GM19239 (cell line): Measurements from ENCODE around the gene THBD.

ENCODE experiments used
- DNase-seq: peaks from one replicate; pipeline ENCODE4 v3.0.0; 2011; ENCODE audit warnings: low spot score; ENCODE audit not compliant: insufficient read length
- FAIRE-seq: peaks from 2 replicates; lab custom pipeline; 2011; peaks lifted over from hg19 to GRCh38; lab: Jason Lieb, UNC

Gene THBD

GRCh38 chr20:23063581-23063980, 14.1 kb upstream of the THBD start:
- FAIRE-seq, result no peak
- no peak for DNase-seq

- FAIRE-seq (no peak), DNase-seq (no peak)
Observed at GRCh38 chr20:23063168-23063567, 13.7 kb upstream of the THBD start.

- DNase-seq, result no peak
- no peak for FAIRE-seq
Observed at GRCh38 chr20:23062632-23063031, 13.2 kb upstream of the THBD start.

GRCh38 chr20:23061734-23062561, 12.5 kb upstream of the THBD start:
- no peak for DNase-seq
- FAIRE-seq, result no peak

- no peak for FAIRE-seq
Observed at GRCh38 chr20:23061262-23061661, 11.8 kb upstream of the THBD start.

GRCh38 chr20:23060629-23061028, 11.2 kb upstream of the THBD start:
- DNase-seq (no peak), FAIRE-seq (no peak)

More at GRCh38 chr20:23061262-23061661, 11.8 kb upstream of the THBD start:
- no peak for DNase-seq

GRCh38 chr20:23059846-23060245, 10.4 kb upstream of the THBD start:
- FAIRE-seq, result no peak
- DNase-seq, result no peak

GRCh38 chr20:23059001-23059400, 9.5 kb upstream of the THBD start:
- FAIRE-seq (no peak), DNase-seq (no peak)

- DNase-seq, result no peak
- no peak for FAIRE-seq
Observed at GRCh38 chr20:23058240-23058639, 8.8 kb upstream of the THBD start.

GRCh38 chr20:23052904-23053303, 3.4 kb upstream of the THBD start:
- DNase-seq, result no peak
- no peak for FAIRE-seq

- no peak for DNase-seq
- FAIRE-seq, result no peak
Observed at GRCh38 chr20:23050847-23051627, 1.6 kb upstream of the THBD start.

- no peak for FAIRE-seq
- no peak for DNase-seq
Observed at GRCh38 chr20:23050076-23050838, 785 bp upstream of the THBD start.

GRCh38 chr20:23048283-23049200, 930 bp downstream of the THBD start:
- FAIRE-seq (no peak), DNase-seq (no peak)

- FAIRE-seq, result no peak
- no peak for DNase-seq
Observed at GRCh38 chr20:23047738-23048214, 1.7 kb downstream of the THBD start.

GRCh38 chr20:23047001-23047737, 2.3 kb downstream of the THBD start:
- DNase-seq, result no peak
- FAIRE-seq, result no peak

- no peak for FAIRE-seq
- no peak for DNase-seq
Observed at GRCh38 chr20:23046431-23046830, 3.0 kb downstream of the THBD start.

GRCh38 chr20:23043376-23043775, 6.1 kb downstream of the THBD start:
- FAIRE-seq (no peak), DNase-seq (no peak)

GRCh38 chr20:23042270-23042669, 7.2 kb downstream of the THBD start:
- FAIRE-seq (no peak), DNase-seq (no peak)
